GM21390 (cell line): ENCODE data around the gene APOL6.

Experiments used
- ATAC-seq: cut with Tn5 transposase; IDR thresholded peaks from one replicate; pipeline ENCODE4 v1.9.1; 2021; ENCODE audit not compliant: unreplicated experiment

The APOL6 gene

GRCh38 chr22:35711336-35711735 is 63.1 kb downstream of the APOL6 start:
- ATAC-seq: no peak

- no peak for ATAC-seq
These were observed 64.4 kb downstream of the APOL6 start for GRCh38 chr22:35712672-35713071.

GRCh38 chr22:35717572-35717971 is 69.3 kb downstream of the APOL6 start, which contains the start of gene APOL5:
Gene APOL5, plus strand, starts transcription at chr22:35717872. Its CDS starts 0 bp downstream, at chr22:35717872.
- ATAC-seq: no peak
